GM12872 (cell line): ENCODE results near the gene MINDY4.

Experiments
- CTCF ChIP-seq: IDR thresholded peaks from 3 replicates; pipeline ENCODE4 v1.5.1; 2011; ENCODE audit warnings: low read depth, mild to moderate bottlenecking, low read length, moderate library complexity; ENCODE audit not compliant: insufficient read depth

Gene MINDY4

GRCh38 chr7:30744075-30744417, 27.2 kb upstream of the MINDY4 start:
- no peak for TF ChIP-seq CTCF

GRCh38 chr7:30745261-30745941, 25.8 kb upstream of the MINDY4 start:
- no peak for TF ChIP-seq CTCF

- TF ChIP-seq CTCF, result no peak
Observed at GRCh38 chr7:30750010-30750409, 21.2 kb upstream of the MINDY4 start.

- no peak for TF ChIP-seq CTCF
Observed at GRCh38 chr7:30750683-30751650, 20.2 kb upstream of the MINDY4 start.

GRCh38 chr7:30751696-30752273, 19.4 kb upstream of the MINDY4 start, which contains the start of gene INMT:
Gene INMT, plus strand, starts transcription at chr7:30752135. Its CDS starts 16 bp downstream, at chr7:30752151.
- no peak for TF ChIP-seq CTCF

- no peak for TF ChIP-seq CTCF
Observed at GRCh38 chr7:30752484-30752883, 18.7 kb upstream of the MINDY4 start.

- TF ChIP-seq CTCF, result no peak
Observed at GRCh38 chr7:30752979-30753378, 18.2 kb upstream of the MINDY4 start.
